ENCODE data around the gene PLCL1. TPM values are rescaled to one million over a fixed set of nuclear protein-coding genes. Genes with fewer than 3 reads are reported as not detected.

The PLCL1 gene
- total and polyA plus RNA-seq, 10 donors = 0.54 to 6.5 (median 4.0) TPM

GRCh38 chr2:197885126-197885525 lies 80.7 kb downstream of the PLCL1 start:
- Histone ChIP-seq H3K27me3 (replicated peaks in 1 of 7) (no peaks in the 10 kb centered on the region), H3K36me3 (no peaks in the 10 kb centered on the region), H3K9me3 (no peaks in the 10 kb centered on the region), H3K4me1 (peaks cover 0 to 21% (median 8%) of the 10 kb centered on the region in 6 donors), H3K27ac (no peak overlapping the region), H3K4me3 (no peak overlapping the region)
- 89 to 95% (median 93%) methylated on average over 3 of the region's 3 CpGs for WGBS, 5 donors
- TF ChIP-seq, protein P1, sequence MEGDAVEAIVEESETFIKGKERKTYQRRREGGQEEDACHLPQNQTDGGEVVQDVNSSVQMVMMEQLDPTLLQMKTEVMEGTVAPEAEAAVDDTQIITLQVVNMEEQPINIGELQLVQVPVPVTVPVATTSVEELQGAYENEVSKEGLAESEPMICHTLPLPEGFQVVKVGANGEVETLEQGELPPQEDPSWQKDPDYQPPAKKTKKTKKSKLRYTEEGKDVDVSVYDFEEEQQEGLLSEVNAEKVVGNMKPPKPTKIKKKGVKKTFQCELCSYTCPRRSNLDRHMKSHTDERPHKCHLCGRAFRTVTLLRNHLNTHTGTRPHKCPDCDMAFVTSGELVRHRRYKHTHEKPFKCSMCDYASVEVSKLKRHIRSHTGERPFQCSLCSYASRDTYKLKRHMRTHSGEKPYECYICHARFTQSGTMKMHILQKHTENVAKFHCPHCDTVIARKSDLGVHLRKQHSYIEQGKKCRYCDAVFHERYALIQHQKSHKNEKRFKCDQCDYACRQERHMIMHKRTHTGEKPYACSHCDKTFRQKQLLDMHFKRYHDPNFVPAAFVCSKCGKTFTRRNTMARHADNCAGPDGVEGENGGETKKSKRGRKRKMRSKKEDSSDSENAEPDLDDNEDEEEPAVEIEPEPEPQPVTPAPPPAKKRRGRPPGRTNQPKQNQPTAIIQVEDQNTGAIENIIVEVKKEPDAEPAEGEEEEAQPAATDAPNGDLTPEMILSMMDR (IDR thresholded peaks at IDR 0.05 in 8 of 11, conservative IDR thresholded peaks at IDR 0.05 in 3 of 11) = no peak
- TF ChIP-seq POLR2A (IDR thresholded peaks at IDR 0.05) = no peak
- intact Hi-C loops (cut with DNase I; ENCODE audit: low total_unique reads) = no loop called here
- DNase-seq = no peak

DNA sequence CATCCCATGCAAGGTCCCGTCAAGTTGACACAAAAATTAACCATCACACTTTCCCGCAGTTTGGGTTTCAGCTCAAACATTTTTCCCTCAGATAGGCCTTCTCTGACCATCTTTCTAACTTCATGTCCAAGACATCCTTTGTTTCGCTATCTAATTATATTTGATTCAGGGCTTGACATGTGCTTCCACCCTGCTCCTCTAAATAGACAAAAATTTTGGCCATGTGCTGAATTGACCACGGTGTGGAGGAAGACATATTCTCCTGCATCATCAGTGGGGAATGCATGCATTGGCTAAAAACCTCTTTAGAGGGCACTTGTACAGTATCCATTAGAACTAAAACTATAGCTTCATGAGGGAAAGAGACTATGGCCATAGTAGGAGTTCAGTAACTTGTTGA lies 81.2 kb downstream of the PLCL1 start:
- Histone ChIP-seq H3K9me3 (no peaks in the 10 kb centered on the region), H3K4me3 (no peak overlapping the region), H3K36me3 (no peaks in the 10 kb centered on the region), H3K4me1 (peaks cover 0 to 24% (median 9%) of the 10 kb centered on the region in 6 donors), H3K27ac (no peak overlapping the region), H3K27me3 (replicated peaks in 1 of 7) (no peaks in the 10 kb centered on the region)
- 92 to 96% (median 94%) methylated on average over 4 of the region's 4 CpGs for WGBS, 5 donors
- intact Hi-C loops (cut with DNase I; ENCODE audit: low total_unique reads) = no loop called here
- TF ChIP-seq, protein P1 (IDR thresholded peaks at IDR 0.05 in 8 of 11, conservative IDR thresholded peaks at IDR 0.05 in 3 of 11) = no peak
- TF ChIP-seq POLR2A (IDR thresholded peaks at IDR 0.05) = no peak
- no peak for DNase-seq

DNA sequence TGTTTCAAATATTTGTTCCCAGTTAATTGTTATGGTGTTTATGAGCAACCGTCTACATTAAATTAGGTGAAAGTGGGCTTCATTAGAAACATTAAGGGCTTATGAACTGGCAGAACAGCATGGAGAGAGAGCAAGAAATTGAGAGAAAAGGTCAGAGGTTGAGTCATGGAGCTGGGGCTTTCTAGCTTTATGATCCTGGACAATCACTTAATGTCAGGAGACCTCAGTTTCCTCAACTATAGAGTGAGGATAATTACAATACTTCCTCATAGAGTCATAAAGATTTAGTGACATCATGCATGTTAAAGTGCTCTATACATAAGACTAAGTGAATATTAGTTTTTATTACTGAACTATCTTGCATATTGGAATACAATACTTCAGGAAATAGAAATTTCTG lies 83.9 kb downstream of the PLCL1 start:
- intact Hi-C loops (cut with DNase I; ENCODE audit: low total_unique reads) = no loop called here
- 90 to 97% (median 93%) methylated on average over 1 of the region's 1 CpG for WGBS, 5 donors
- Histone ChIP-seq H3K9me3 (no peaks in the 10 kb centered on the region), H3K27ac (peak overlapping the region in 2 of 8 donors; percentile 70 to 72), H3K36me3 (no peaks in the 10 kb centered on the region), H3K4me1 (peaks cover 0 to 29% (median 9%) of the 10 kb centered on the region in 6 donors), H3K4me3 (no peak overlapping the region), H3K27me3 (replicated peaks in 1 of 7) (no peaks in the 10 kb centered on the region)
- no peak for DNase-seq
- no peak for TF ChIP-seq POLR2A (IDR thresholded peaks at IDR 0.05)
- no peak for TF ChIP-seq POLR2AphosphoS5 (IDR thresholded peaks at IDR 0.05)
- TF ChIP-seq, protein P1 (IDR thresholded peaks at IDR 0.05 in 8 of 11, conservative IDR thresholded peaks at IDR 0.05 in 3 of 11) = no peak

DNA sequence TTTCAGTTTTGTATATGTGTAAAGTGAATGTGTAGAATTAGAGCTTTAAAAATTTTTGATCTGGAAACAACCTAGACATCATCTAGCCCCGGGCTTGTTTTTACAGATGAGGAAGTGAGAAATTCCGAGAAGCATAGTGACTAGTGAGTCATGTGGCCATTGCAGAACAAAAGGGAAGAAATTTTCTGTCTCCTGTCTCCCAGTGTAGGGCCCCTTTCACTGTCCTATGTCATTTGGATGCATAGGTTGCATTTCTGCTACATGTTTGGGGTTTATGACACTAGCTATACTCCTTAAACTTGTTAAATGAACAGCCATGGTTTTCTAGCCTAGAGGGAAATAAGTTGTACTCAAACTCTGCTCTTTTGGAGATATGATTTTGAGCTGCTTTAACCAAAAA lies 84.6 kb downstream of the PLCL1 start:
- no peak overlapping the region for H3K4me3 ChIP-seq
- H3K36me3 ChIP-seq = no peaks in the 10 kb centered on the region
- peak overlapping the region in 7 of 8 donors; percentile 16 to 72 (median 53) for H3K27ac ChIP-seq
- TF ChIP-seq, protein P1 (IDR thresholded peaks at IDR 0.05 in 8 of 11, conservative IDR thresholded peaks at IDR 0.05 in 3 of 11) = no peak
- TF ChIP-seq POLR2A (IDR thresholded peaks at IDR 0.05) = no peak
- peak in 1 of 3 donors; percentile 6 for TF ChIP-seq POLR2AphosphoS5 (IDR thresholded peaks at IDR 0.05)
- no peak for DNase-seq
- no peaks in the 10 kb centered on the region for H3K27me3 ChIP-seq (replicated peaks in 1 of 7)
- intact Hi-C loops (cut with DNase I; ENCODE audit: low total_unique reads) = no loop called here
- 18 to 27% (median 20%) methylated on average over 2 of the region's 2 CpGs for WGBS, 5 donors
- H3K4me1 ChIP-seq = peaks cover 0 to 33% (median 9%) of the 10 kb centered on the region in 6 donors
- H3K9me3 ChIP-seq = no peaks in the 10 kb centered on the region
